ENCODE measurements around the gene AKR1C1.
"Not testable (repeated sequence)": the region's sequence is repeated elsewhere in the genome, so short reads cannot be mapped to it uniquely, and the experiment has no call there.

Gene AKR1C1

GRCh38 chr10:4962876-4963814 lies at the start of gene AKR1C1:
AKR1C1 (plus strand) TSS chr10:4963415; CDS start chr10:4963445, 30 bp downstream.
- not testable (repeated sequence) for DNase-seq

- DNase-seq: no peak
Observed at GRCh38 chr10:4914213-4914850, 48.9 kb upstream of the AKR1C1 start.

GRCh38 chr10:4916086-4916716 lies 47.0 kb upstream of the AKR1C1 start:
- DNase-seq: no peak

GRCh38 chr10:4918236-4918635 lies 45.0 kb upstream of the AKR1C1 start:
- DNase-seq: no peak

GRCh38 chr10:4924482-4924881 lies 38.7 kb upstream of the AKR1C1 start:
- DNase-seq: not testable (repeated sequence)

GRCh38 chr10:4926400-4926799 lies 36.8 kb upstream of the AKR1C1 start:
- no peak for DNase-seq

- DNase-seq: no peak
Observed at GRCh38 chr10:4931587-4931986, 31.6 kb upstream of the AKR1C1 start.

GRCh38 chr10:4934391-4934987 lies 28.7 kb upstream of the AKR1C1 start:
- DNase-seq: no peak

- no peak for DNase-seq
Observed at GRCh38 chr10:4937346-4937745, 25.9 kb upstream of the AKR1C1 start.

- no peak for DNase-seq
Observed at GRCh38 chr10:4939224-4940072, 23.8 kb upstream of the AKR1C1 start.

- DNase-seq: not testable (repeated sequence)
Observed at GRCh38 chr10:4940073-4940428, 23.2 kb upstream of the AKR1C1 start.

GRCh38 chr10:4940909-4941308 lies 22.3 kb upstream of the AKR1C1 start:
- not testable (repeated sequence) for DNase-seq

GRCh38 chr10:4941540-4942330 lies 21.5 kb upstream of the AKR1C1 start:
- no peak for DNase-seq

- DNase-seq: not testable (repeated sequence)
Observed at GRCh38 chr10:4942931-4943330, 20.3 kb upstream of the AKR1C1 start.

- not testable (repeated sequence) for DNase-seq
Observed at GRCh38 chr10:4943416-4943815, 19.8 kb upstream of the AKR1C1 start.

- no peak for DNase-seq
Observed at GRCh38 chr10:4943821-4944220, 19.4 kb upstream of the AKR1C1 start.

- DNase-seq: no peak
Observed at GRCh38 chr10:4944841-4945240, 18.4 kb upstream of the AKR1C1 start.

GRCh38 chr10:4945766-4946717 lies 17.2 kb upstream of the AKR1C1 start:
- DNase-seq: no peak

- no peak for DNase-seq
Observed at GRCh38 chr10:4947039-4947634, 16.1 kb upstream of the AKR1C1 start.

Data from activated CD4-positive, CD25-positive, alpha-beta regulatory T cell (primary cell).